Fibroblast of villous mesenchyme (primary cell): ENCODE measurements around the gene UBALD1. TPM values are rescaled to one million over a fixed set of nuclear protein-coding genes. Genes with fewer than 3 reads are reported as not detected.

ENCODE experiments used
- DNase-seq: peaks from one replicate; pipeline ENCODE4 v3.0.0-alpha.2; 2010; ENCODE audit warnings: low read depth
- H3K4me3 ChIP-seq: 2 replicates; pipeline ENCODE4 v1.5.1; 2011; ENCODE audit warnings: low read depth, mild to moderate bottlenecking, low read length
- CTCF ChIP-seq: IDR thresholded peaks from 2 replicates; pipeline ENCODE4 v1.5.1; 2012; ENCODE audit warnings: low read depth, mild to moderate bottlenecking, low read length; ENCODE audit not compliant: insufficient read depth
- total RNA-seq: library from RNA; depleted of rRNA; stranded (reverse); fragments of >200 nt; gene quantifications from 2 replicates; pipeline ENCODE4 v1.2.3, GENCODE V29; 2012

UBALD1 gene
- total RNA-seq, 1 donor, result 6.9 TPM

GRCh38 chr16:4610011-4611005 is 4.4 kb downstream of the UBALD1 start:
- no peak for TF ChIP-seq CTCF
- H3K4me3 ChIP-seq, result no peak overlapping the region
- no peak for DNase-seq

- DNase-seq, result no peak
These were observed 5.3 kb downstream of the UBALD1 start for GRCh38 chr16:4609200-4610010.

GRCh38 chr16:4608704-4608980 is 6.0 kb downstream of the UBALD1 start:
- TF ChIP-seq CTCF, result no peak
- H3K4me3 ChIP-seq, result no peak overlapping the region
- no peak for DNase-seq

More at GRCh38 chr16:4609200-4610010, 5.3 kb downstream of the UBALD1 start:
- no peak for TF ChIP-seq CTCF
- no peak overlapping the region for H3K4me3 ChIP-seq

GRCh38 chr16:4607841-4608703 is 6.6 kb downstream of the UBALD1 start:
- DNase-seq, result no peak
- TF ChIP-seq CTCF, result no peak
- no peak overlapping the region for H3K4me3 ChIP-seq

GRCh38 chr16:4606354-4606753 is 8.3 kb downstream of the UBALD1 start:
- no peak for TF ChIP-seq CTCF
- DNase-seq, result no peak
- no peak overlapping the region for H3K4me3 ChIP-seq

- DNase-seq, result no peak
- no peak overlapping the region for H3K4me3 ChIP-seq
- TF ChIP-seq CTCF, result no peak
These were observed 10.3 kb downstream of the UBALD1 start for GRCh38 chr16:4604401-4604800.
